HFF-Myc (cell line): ENCODE results near the gene CAMTA1.
A peak's percentile ranks its signal among the peaks of the same experiment; 100 is the strongest.

Source experiments
- DNase-seq: peaks from one replicate; pipeline ENCODE4 v3.0.0-alpha.2; 2011; ENCODE audit warnings: low read depth; ENCODE audit errors: extremely low read depth
- H3K4me3 ChIP-seq: replicated peaks from 2 replicates; pipeline ENCODE4 v1.5.1; 2011; ENCODE audit warnings: low read depth, mild to moderate bottlenecking, control low read depth, low read length
- TF ChIP-seq, protein P1 (sequence below): IDR thresholded peaks from 2 replicates; pipeline ENCODE4 v1.5.1; 2012; ENCODE audit warnings: mild to moderate bottlenecking, low read depth, low read length, control low read depth; ENCODE audit errors: missing control alignments

Gene CAMTA1

DNA sequence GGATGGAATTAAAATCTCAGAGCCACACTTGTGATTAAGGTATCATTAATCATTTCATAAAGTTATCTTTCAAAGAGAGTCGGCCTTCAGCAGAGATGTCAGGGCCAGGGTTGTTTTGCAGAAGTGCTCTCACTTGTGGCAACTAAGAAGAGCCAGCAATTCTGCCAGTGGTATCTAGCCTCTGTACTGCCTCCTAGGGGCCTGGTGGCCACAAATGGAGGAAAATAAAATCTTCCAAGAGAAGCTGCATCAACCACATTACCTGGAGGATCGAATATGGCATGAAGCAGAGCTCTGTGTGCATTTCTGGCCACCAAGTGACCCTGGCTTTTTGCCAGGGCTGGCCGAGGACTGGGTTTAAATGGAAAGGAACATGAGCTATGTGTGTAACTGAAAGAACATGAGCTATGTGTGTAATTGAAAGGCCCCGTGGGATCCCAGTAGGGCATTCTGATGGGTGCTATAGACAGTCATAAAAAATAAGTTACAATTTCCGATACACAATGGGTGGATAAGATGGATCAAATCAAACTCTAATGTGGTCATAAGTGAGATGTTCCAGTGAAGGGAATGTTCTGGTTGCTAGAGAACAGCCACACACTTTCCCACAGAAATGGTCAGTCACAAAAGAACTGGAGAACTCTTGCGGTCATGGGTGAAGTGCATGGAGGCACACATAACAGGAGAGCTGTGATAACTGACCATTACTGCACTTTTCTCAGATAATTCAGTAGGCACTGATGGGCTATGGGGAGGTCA lies 335.8 kb downstream of the CAMTA1 start:
- no peak overlapping the region for H3K4me3 ChIP-seq
- DNase-seq = no peak
- TF ChIP-seq, protein P1, sequence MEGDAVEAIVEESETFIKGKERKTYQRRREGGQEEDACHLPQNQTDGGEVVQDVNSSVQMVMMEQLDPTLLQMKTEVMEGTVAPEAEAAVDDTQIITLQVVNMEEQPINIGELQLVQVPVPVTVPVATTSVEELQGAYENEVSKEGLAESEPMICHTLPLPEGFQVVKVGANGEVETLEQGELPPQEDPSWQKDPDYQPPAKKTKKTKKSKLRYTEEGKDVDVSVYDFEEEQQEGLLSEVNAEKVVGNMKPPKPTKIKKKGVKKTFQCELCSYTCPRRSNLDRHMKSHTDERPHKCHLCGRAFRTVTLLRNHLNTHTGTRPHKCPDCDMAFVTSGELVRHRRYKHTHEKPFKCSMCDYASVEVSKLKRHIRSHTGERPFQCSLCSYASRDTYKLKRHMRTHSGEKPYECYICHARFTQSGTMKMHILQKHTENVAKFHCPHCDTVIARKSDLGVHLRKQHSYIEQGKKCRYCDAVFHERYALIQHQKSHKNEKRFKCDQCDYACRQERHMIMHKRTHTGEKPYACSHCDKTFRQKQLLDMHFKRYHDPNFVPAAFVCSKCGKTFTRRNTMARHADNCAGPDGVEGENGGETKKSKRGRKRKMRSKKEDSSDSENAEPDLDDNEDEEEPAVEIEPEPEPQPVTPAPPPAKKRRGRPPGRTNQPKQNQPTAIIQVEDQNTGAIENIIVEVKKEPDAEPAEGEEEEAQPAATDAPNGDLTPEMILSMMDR = peak; percentile 27

DNA sequence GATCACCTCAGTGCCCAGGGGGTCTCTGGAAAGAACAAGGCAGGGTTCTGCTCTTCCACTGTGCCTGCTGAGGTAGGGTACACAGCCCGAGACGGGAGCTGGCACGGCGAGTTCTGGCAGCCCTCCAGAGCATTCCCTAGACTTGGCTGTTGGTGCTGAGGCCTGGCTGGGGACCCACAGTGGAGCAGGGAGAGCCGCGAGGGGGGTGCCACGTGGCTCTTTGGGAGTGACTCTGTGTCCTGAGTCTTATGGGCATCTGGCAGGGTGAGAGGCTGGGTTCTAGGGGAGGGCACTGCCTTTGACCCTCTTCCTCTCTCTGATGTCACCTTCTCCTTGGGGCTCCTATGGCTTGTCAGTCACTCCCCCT lies 336.4 kb downstream of the CAMTA1 start:
- H3K4me3 ChIP-seq = no peak overlapping the region
- TF ChIP-seq, protein P1 = no peak
- no peak for DNase-seq

DNA sequence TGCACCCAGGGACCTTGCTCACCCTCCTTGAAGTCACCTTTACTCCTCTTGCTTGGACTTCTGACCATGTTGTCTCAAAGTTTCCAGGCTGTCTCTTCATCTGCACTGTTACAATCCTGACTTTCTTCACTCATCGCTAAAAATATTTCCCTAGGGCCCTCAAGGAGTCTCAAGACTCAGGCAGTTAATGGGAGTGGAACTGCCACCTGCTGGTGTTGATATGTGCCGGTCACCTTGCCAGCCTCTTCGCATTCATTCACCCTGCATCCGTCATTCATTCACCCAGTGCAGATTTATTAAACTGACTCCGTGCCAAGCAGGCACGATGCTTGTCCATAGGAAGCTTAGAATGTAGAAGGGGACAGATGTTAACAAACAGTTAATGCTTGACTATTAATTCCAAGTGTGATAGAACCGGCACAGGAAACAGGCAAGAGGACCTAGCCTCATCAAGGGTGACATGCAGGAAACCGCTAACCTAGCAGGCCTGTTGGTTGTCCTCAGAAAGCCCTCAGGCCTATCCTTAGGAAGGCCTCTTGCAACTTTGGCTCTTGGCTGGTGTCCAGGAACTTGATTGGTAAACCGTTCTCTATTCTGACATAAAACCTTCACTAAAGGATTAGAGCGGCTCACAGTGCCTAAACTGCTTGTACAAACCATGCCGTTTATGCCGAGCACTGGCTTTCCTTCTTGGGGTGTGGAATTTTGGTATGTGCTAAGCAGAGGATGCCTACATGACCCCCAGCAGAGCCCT lies 342.2 kb downstream of the CAMTA1 start:
- no peak for DNase-seq
- TF ChIP-seq, protein P1 = no peak
- H3K4me3 ChIP-seq = no peak overlapping the region

DNA sequence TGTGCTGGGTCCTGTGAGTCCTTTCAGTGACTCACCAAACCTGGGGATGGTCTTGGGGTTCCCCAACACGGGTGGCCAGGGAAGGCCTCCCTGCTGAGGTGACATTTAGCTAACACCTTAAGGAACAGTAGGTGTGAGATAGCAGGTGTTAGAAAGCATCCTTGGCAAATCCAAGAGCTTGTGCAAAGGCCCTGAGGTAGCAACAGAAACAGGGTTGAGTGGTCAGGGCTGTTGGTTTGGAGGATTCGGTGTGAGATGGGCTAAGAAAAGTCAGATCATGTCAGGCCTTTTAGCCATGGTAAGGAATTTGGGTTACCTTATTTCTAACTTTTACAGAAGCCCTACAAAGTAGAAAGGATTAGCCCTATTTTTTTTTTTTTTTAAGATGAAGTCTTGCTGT lies 343.0 kb downstream of the CAMTA1 start:
- DNase-seq = no peak
- TF ChIP-seq, protein P1 = no peak
- no peak overlapping the region for H3K4me3 ChIP-seq

DNA sequence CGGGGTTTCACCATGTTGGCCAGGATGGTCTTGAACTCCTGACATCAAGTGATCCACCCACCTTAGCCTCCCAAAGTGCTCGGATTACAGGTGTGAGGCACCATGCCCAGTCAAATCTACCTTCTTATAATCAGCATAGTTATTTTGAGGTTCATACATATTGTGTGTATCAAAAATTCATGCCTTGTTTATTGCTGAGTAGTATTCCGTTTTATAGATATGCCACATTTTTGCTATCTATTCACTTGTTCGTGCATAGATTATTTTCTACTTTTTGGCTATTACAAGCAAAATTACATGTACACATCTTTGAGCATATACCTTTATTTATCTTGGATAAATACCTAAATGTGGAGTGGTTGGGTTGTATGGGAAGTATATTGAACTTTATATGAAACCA lies 344.9 kb downstream of the CAMTA1 start:
- no peak overlapping the region for H3K4me3 ChIP-seq
- DNase-seq = no peak
- TF ChIP-seq, protein P1 = no peak

DNA sequence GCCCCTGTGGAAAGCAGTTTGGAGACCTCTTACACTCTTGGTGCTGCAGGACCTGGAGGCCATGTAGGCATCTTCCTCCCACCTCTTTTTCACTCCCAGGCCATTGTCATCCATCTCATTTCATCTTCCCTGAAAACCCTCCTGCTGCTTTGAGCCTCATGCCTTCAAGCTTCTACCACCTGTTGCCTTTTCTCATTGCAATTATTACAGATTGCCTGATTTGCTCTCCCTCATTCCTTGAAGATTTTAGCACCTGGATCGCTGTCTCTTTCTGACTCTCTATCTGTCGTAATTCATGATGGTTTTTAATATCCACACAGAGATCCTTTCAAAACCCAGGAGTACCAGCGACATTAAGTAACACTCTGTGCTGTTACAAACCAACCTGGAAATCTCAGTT lies 350.2 kb downstream of the CAMTA1 start:
- TF ChIP-seq, protein P1 = no peak
- DNase-seq = no peak
- no peak overlapping the region for H3K4me3 ChIP-seq
